Chondrocyte (in vitro differentiated cells): ENCODE results near the gene FAHD1. TPM values are rescaled to one million over a fixed set of nuclear protein-coding genes. Genes with fewer than 3 reads are reported as not detected.

Source experiments
- DNase-seq: peaks from one replicate; pipeline ENCODE4 v3.0.0; 2021; ENCODE audit warnings: mixed read lengths, low spot score
- H3K27ac Mint-ChIP-seq: one replicate; pipeline ENCODE4 v1.8.0; 2021; ENCODE audit warnings: mild to moderate bottlenecking, moderate library complexity, mixed read lengths; ENCODE audit not compliant: unreplicated experiment
- H3K27me3 Mint-ChIP-seq: 2 replicates; pipeline ENCODE4 v1.8.0; 2021; ENCODE audit warnings: low read depth, mixed read lengths
- H3K36me3 Mint-ChIP-seq: 2 replicates; pipeline ENCODE4 v1.8.0; 2021; ENCODE audit warnings: low read depth, mixed read lengths
- H3K4me1 Mint-ChIP-seq: 2 replicates; pipeline ENCODE4 v1.8.0; 2021; ENCODE audit warnings: low read depth, mild to moderate bottlenecking, mixed read lengths
- H3K4me3 Mint-ChIP-seq: one replicate; pipeline ENCODE4 v1.8.0; 2021; ENCODE audit warnings: mild to moderate bottlenecking, moderate library complexity, mixed read lengths; ENCODE audit not compliant: unreplicated experiment
- H3K9me3 Mint-ChIP-seq: 2 replicates; pipeline ENCODE4 v1.8.0; 2021; ENCODE audit warnings: low read depth, mixed read lengths
- total RNA-seq: library from RNA; stranded (reverse); gene quantifications from 3 replicates; pipeline ENCODE4 v1.2.1, GENCODE V29; 2021
- TF ChIP-seq, protein P1 (sequence below): fragments of 200-600 bp; sonication (generic); IDR thresholded peaks from 2 replicates; pipeline ENCODE4 v1.5.0; 2021; ENCODE audit warnings: antibody characterized with exemption, mild to moderate bottlenecking, moderate library complexity

FAHD1 gene
- total RNA-seq, 1 donor from 2014 or later = 27.1 TPM

DNA sequence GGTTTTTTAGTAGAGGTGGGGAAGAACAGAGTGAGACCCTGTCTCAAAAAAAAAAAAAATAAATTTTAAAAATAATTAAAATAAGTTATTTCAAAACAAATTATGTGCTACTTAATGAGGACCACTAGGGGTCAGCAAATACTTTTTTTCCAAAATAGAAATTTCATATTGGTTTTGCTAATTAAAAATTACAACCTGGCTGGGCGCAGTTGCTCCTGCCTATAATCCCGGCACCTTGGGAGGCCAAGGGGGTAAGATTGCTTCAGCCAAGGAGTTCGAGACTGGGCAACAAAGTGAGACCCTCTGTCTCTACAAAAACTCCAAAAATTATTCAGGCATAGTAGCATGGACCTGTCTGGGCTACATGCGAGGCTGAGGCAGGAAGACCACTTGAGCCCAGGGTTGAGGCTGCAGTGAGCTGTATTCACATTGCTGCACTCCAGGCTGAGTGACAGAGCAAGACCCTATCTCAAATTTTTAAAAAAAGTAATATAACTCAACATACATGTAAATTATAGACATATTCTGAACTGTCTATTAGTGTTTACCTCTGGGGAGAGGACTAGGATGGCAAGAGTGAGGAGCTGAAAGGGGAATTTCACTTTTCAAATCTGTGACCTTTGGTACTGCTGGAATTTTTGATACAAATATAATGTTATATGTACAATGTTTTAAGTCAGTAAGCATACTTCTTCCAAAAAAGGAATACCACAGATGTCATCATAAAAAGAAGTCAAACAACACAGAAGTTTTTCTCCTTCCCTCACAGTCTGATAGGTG lies 36.9 kb downstream of the FAHD1 start:
- Mint-ChIP-seq H3K27ac (no peak overlapping the region), H3K36me3 (no peaks in the 10 kb centered on the region), H3K4me3 (no peak overlapping the region), H3K27me3 (no peaks in the 10 kb centered on the region), H3K9me3 (no peaks in the 10 kb centered on the region), H3K4me1 (peaks cover 10% of the 10 kb centered on the region)
- TF ChIP-seq, protein P1, sequence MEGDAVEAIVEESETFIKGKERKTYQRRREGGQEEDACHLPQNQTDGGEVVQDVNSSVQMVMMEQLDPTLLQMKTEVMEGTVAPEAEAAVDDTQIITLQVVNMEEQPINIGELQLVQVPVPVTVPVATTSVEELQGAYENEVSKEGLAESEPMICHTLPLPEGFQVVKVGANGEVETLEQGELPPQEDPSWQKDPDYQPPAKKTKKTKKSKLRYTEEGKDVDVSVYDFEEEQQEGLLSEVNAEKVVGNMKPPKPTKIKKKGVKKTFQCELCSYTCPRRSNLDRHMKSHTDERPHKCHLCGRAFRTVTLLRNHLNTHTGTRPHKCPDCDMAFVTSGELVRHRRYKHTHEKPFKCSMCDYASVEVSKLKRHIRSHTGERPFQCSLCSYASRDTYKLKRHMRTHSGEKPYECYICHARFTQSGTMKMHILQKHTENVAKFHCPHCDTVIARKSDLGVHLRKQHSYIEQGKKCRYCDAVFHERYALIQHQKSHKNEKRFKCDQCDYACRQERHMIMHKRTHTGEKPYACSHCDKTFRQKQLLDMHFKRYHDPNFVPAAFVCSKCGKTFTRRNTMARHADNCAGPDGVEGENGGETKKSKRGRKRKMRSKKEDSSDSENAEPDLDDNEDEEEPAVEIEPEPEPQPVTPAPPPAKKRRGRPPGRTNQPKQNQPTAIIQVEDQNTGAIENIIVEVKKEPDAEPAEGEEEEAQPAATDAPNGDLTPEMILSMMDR = peak; percentile 92
- no peak for DNase-seq

DNA sequence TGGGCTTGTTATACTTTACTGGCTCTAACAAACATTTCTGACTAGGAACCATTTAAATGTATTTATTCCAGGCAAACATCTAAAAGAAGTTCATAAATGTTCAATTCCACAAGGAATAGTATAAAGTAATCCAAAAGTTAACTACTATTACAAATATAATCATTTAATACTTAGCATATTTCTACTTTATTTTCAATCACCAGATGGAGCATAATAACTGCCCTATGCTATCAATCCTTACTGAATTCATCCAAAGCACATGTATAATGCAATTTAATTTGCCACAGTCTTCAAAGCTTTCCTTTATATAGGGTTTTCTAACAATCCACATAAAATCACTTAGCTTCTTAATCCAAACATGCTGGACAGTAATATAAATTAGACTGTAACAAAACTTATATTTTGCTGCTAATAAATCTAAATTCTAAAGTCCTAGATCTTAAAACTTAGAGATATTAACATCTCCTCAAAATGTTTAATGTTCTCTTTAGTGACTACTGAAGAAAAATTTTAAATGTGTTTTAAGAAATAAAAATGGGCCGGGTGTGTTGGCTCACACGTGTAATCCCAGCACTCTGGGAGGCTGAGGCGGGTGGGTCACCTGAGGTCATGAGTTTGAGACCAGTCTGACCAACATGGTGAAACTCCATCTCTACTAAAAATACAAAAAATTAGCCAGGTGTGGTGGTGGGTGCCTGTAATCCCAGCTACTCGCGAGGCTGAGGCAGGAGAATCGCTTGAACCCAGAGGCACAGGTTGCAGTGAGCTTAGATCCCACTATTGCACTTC lies 39.1 kb downstream of the FAHD1 start:
- no peak overlapping the region for H3K4me3 Mint-ChIP-seq
- peaks cover 11% of the 10 kb centered on the region for H3K4me1 Mint-ChIP-seq
- TF ChIP-seq, protein P1 = peak; percentile 30
- no peak overlapping the region for H3K27ac Mint-ChIP-seq
- H3K36me3 Mint-ChIP-seq = no peaks in the 10 kb centered on the region
- no peaks in the 10 kb centered on the region for H3K9me3 Mint-ChIP-seq
- no peaks in the 10 kb centered on the region for H3K27me3 Mint-ChIP-seq
- no peak for DNase-seq

DNA sequence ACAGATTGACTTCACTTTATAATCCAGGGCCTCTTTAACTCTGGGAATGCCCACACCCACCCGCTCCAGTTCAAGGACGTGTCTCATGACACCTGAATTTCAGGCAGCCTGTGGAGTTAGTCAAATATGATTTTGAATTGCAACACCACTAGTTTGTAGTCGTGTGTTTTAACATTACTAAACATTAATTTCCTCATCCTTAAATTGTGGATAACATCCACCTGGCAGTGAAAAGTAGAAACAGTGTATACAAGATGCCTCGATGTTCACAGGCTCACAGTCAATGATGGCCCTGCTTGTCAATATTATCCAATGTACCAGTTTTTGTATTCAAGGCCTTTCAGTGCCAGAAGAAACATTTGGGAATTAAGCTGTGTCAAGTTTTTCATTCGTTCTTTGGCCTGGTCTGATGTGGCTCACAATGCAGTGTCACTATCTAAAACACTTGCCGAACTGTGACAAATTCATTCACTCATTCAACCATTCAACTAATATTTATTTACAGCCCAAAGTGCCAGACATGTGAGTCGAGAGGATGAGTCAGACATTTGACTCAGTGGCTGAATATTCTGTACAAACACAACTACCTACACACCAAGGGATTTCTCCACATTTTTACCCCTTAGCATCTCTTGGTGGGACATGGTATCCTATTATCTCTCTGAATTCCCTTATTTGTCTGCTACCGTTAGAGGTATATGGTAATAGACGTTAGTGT lies 43.5 kb downstream of the FAHD1 start:
- H3K36me3 Mint-ChIP-seq = no peaks in the 10 kb centered on the region
- peaks cover 17% of the 10 kb centered on the region for H3K4me1 Mint-ChIP-seq
- H3K4me3 Mint-ChIP-seq = no peak overlapping the region
- no peaks in the 10 kb centered on the region for H3K9me3 Mint-ChIP-seq
- DNase-seq = no peak
- H3K27ac Mint-ChIP-seq = peak overlapping the region; percentile 82
- no peaks in the 10 kb centered on the region for H3K27me3 Mint-ChIP-seq
- TF ChIP-seq, protein P1 = no peak

DNA sequence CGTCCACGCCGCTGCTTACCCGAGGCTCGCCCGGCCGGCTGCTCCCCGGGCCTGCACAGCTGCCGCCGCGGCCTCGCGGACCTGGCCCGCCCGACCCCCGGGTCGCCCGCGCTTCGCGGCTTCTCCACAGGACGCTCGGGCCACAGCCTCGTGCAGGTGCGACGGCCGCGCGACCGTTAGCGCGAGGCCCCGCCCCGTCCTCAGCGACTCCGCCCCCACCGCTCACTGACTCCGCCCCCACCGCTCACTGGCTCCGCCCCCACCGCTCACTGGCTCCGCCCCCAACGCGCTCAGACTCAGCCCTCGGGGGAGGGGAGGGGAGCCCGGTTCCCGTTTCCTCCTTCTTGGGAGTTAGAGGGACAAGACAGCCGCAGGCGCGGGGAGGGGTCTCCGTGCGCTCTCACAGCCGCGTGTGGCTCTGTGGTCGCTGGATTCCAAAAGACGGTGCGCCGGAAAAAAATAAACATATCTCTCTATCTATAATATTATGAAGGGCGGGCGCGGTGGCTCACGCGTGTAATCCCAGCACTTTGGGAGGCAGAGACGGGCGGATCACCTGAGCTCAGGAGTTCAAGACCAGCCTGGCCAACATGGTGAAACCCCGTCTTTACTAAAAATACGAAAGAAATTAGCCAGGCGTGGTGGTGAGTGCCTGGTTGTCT lies 45.1 kb downstream of the FAHD1 start, which contains the start of gene MEIOB:
Gene MEIOB (minus strand): TSS at position 191 of the 662 bp plus-strand sequence. CDS start 3,989 bp downstream, outside the sequence.
- TF ChIP-seq, protein P1 = no peak
- H3K36me3 Mint-ChIP-seq = no peaks in the 10 kb centered on the region
- DNase-seq = no peak
- H3K9me3 Mint-ChIP-seq = no peaks in the 10 kb centered on the region
- H3K27ac Mint-ChIP-seq = peak within 1 kb of the TSS; percentile 82
- H3K4me3 Mint-ChIP-seq = peak within 1 kb of the TSS; percentile 83
- peaks cover 2% of the 10 kb centered on the region for H3K27me3 Mint-ChIP-seq
- peaks cover 17% of the 10 kb centered on the region for H3K4me1 Mint-ChIP-seq
